ENCODE results near the gene PCDHGA11.
"Not testable (repeated sequence)": the region's sequence is repeated elsewhere in the genome, so short reads cannot be mapped to it uniquely, and the experiment has no call there.

DNA sequence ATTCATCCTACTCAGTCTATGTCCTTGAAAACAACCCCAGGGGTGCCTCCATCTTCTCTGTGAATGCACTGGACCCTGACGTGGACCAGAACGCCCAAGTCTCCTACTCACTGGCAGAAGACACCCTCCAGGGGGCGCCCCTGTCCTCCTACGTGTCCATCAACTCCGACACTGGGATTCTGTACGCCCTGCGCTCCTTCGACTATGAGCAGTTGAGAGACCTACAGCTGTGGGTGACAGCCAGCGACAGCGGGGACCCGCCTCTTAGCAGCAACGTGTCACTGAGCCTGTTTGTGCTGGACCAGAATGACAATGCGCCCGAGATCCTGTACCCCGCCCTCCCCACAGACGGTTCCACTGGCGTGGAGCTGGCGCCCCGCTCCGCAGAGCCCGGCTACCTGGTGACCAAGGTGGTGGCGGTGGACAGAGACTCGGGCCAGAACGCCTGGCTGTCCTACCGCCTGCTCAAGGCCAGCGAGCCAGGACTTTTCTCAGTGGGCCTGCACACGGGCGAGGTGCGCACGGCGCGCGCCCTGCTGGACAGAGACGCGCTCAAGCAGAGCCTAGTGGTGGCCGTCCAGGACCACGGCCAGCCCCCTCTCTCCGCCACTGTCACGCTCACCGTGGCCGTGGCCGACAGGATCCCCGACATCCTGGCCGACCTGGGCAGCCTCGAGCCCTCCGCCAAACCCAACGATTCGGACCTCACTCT lies 45.3 kb upstream of the PCDHGA11 start:
- TF ChIP-seq, protein P1, sequence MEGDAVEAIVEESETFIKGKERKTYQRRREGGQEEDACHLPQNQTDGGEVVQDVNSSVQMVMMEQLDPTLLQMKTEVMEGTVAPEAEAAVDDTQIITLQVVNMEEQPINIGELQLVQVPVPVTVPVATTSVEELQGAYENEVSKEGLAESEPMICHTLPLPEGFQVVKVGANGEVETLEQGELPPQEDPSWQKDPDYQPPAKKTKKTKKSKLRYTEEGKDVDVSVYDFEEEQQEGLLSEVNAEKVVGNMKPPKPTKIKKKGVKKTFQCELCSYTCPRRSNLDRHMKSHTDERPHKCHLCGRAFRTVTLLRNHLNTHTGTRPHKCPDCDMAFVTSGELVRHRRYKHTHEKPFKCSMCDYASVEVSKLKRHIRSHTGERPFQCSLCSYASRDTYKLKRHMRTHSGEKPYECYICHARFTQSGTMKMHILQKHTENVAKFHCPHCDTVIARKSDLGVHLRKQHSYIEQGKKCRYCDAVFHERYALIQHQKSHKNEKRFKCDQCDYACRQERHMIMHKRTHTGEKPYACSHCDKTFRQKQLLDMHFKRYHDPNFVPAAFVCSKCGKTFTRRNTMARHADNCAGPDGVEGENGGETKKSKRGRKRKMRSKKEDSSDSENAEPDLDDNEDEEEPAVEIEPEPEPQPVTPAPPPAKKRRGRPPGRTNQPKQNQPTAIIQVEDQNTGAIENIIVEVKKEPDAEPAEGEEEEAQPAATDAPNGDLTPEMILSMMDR (IDR thresholded peaks at IDR 0.05) = not testable (repeated sequence)
- not testable (repeated sequence) for TF ChIP-seq POLR2A (IDR thresholded peaks at IDR 0.05)
